Inflammatory macrophage treated with lipopolysaccharide for 1 hour (primary cell): ENCODE results near the gene OR4D10.
"Not testable (repeated sequence)": the region's sequence is repeated elsewhere in the genome, so short reads cannot be mapped to it uniquely, and the experiment has no call there.

Experiments
- DNase-seq, 2 donors: peaks; one replicate each; pipeline ENCODE4 v3.0.0-alpha.2; 2020 to 2022

OR4D10 gene

GRCh38 chr11:59473015-59473414 is at the start of gene OR4D10:
Gene OR4D10, plus strand, starts transcription at chr11:59473315. Its CDS starts 4,115 bp downstream, at chr11:59477430.
- no peak for DNase-seq

DNA sequence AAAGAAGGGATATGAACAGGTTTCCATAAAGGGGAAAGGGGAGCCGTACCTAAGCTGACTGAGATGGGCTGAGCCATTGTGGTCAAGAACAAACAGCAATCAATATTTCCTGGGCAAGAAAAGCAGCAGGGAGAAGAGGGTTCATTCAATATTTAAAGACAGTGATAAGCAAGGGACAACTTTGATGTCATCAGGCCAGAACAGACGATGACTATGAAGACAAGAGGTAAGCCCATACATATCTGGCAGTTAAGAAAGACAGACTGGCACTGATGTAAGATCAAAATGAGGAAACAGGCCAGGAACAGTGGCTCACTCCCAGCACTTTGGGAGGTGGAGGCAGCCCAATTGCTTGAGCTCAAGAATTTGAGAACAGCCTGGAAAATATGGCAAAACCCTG is 49.3 kb upstream of the OR4D10 start:
- DNase-seq: peak; percentile 6 to 19

GRCh38 chr11:59425131-59425530 is 48.0 kb upstream of the OR4D10 start:
- DNase-seq: no peak

DNA sequence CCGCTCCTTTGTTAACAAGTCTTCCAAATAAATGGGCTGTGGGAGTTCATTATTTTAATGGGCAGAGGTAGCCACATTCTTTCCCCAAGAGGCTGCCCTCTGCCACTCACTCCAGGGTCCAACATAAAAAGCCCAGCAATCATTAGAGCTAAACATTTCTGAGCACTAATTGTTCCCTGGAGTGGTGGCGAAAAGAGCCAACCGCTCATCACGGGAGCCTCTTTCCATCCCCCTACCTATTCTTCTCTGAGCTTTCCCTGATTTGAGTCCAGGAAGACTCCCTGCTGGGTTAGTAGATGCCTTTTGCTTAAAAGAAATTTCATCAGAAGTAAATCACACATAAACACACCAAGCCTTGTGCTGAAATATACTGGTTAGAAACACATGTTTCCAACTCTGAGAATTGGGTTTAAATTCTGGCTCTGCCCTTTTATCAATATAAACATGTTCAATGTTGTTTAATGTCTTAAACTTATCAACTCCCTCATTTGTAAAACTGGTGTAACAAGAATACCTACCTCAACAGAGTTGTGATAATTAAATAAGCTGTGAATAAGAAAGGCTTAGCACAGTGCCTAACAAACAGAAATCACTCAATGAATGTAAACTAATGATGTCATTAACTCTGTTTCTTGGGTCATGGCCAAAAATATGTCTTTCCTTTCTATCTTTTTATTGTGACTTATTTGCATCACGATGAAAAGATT is 46.6 kb upstream of the OR4D10 start, which contains the start of gene OR5A2:
TSS of gene OR5A2 (minus strand) at position 53 of the 707 bp plus-strand sequence. CDS start 3,460 bp downstream, outside the sequence.
- DNase-seq: no peak

DNA sequence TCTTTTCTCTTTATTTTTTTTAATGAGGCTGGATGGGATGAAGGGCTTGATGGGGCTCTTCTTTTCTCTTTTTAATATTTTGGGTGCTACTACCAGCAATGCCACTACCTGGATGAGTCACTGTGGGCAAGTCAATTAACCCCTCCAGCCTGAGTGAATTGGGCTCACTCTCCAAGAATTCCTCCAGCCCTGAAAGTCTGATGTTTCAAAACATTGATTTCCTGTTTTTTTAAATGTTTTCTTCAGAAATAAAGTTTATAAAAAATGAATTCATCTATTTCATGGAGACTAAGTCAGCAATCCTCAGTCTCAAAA is 46.1 kb upstream of the OR4D10 start:
- DNase-seq: no peak

DNA sequence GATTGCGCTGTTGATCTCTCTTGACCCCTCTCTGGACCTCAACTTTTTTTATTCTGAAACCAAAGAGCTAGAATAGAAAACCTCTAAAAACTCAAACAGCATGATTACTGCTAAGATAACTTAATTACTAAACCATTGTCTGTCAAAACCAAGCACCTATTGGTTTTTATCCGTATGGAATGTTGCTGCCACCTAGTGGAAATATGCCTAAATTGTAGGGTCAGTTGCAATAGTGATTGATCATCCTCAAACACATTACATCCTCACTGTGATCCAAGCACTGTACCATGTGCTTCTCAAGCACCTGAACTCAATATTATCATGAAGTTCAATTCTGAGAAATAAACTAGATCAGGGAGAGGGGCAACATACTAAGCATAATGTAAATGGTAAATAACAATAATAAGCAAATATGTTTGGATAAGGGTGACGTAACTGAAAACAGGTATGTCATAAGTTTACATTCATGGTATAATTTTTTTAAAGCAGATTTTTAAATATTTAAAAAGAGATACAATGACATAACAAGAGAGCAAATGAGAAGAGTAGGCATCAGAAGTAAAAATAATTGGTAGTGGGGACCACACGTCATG is 43.1 kb upstream of the OR4D10 start:
- DNase-seq: peak; percentile 57 to 94

- no peak for DNase-seq
Measured at GRCh38 chr11:59436169-59436568, 36.9 kb upstream of the OR4D10 start, which contains the start of gene OR5A1. Gene OR5A1, plus strand, starts transcription at chr11:59436469. Its CDS starts 6,700 bp downstream, at chr11:59443169.

DNA sequence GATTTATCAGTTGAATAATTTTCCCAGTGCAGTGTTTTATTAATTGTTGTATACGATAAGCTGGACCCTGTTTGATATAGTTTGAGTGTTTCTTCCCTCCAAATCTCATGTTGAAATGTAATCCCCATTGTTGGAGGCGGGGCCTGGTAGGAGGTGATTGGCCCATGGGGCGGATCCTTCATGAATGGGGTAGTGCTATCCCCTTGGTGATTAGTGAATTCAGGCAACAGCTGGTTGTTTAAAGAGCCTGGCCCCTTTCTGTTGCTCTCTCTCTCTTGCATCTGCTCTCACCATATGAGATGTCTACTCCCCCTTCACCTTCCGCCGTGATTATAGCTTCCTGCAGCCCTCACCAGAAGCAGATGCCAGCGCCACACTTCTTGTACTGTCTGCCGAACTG is 35.3 kb upstream of the OR4D10 start:
- no peak for DNase-seq

- not testable (repeated sequence) for DNase-seq
Measured at GRCh38 chr11:59445624-59446023, 27.5 kb upstream of the OR4D10 start.

GRCh38 chr11:59448484-59448883 is 24.6 kb upstream of the OR4D10 start:
- no peak for DNase-seq

GRCh38 chr11:59456661-59457060 is 16.5 kb upstream of the OR4D10 start, which contains the start of gene OR4D6:
Gene OR4D6, plus strand, starts transcription at chr11:59456961. Its CDS starts 0 bp downstream, at chr11:59456961.
- no peak for DNase-seq

- no peak for DNase-seq
Measured at GRCh38 chr11:59459916-59460315, 13.2 kb upstream of the OR4D10 start.

DNA sequence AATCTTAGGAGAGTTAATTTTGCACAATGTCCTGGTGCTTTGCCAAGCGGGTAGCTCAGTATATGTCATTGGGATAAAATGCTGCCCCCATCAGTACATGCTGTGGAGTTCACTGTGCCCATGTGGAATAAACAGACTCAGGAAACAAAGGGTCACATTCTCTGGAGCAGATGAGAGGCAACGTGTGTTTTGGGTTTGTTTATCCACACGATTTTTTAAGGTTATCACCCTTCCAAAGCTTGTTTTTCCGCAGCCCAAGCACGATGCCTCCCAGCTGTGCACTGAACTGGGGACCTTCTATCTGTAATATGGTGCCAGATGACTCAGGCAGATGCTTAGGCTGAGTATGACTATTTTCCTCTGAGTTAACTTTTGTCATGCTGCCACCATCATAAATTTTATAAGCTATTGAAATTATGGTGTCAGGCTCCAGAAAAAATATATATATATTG is 9.9 kb upstream of the OR4D10 start:
- no peak for DNase-seq

DNA sequence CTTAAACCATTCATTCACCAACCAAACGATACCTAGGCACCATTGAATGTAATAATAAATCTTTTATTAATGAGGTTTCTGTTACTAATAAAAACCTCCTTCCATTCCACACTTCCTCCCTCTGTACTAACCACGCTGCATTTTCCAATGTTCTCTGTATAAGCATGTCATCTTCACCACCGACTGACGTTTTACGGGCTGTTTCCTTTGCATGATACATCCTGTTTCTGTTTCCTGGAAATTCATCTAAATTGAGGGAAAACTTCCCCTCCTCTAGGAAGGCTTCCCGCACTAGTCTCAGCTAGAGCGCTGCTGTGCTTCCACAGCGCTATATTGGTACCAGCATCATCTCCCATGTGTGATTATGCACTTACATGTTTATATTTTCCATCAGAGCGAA is 2.1 kb downstream of the OR4D10 start:
- no peak for DNase-seq

GRCh38 chr11:59479906-59480305 is 6.8 kb downstream of the OR4D10 start:
- peak; percentile 51 to 59 for DNase-seq

DNA sequence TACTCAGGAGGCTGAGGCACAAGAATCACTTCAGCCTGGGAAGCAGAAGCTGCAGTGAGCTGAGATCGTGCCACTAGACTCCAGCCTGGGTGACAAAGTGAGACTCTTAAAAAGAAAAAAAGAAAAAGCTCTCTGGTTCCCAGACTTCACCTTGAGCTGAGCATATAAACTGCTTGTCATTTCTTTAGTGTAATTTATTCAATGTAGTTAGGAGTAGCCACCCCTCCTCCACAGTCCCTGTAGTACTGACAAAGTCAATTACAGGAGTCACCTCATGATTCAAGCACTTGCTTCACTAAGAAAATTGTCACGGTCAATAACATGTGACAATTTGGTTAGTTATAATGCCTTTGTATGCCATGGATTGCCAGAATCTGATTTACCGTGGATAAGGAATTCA is 7.2 kb downstream of the OR4D10 start:
- DNase-seq: no peak

- no peak for DNase-seq
Measured at GRCh38 chr11:59501931-59502330, 28.8 kb downstream of the OR4D10 start.

- DNase-seq: no peak
Measured at GRCh38 chr11:59503276-59503675, 30.2 kb downstream of the OR4D10 start, which contains the start of gene OR4D11. Gene OR4D11, plus strand, starts transcription at chr11:59503576. Its CDS starts 0 bp downstream, at chr11:59503576.

DNA sequence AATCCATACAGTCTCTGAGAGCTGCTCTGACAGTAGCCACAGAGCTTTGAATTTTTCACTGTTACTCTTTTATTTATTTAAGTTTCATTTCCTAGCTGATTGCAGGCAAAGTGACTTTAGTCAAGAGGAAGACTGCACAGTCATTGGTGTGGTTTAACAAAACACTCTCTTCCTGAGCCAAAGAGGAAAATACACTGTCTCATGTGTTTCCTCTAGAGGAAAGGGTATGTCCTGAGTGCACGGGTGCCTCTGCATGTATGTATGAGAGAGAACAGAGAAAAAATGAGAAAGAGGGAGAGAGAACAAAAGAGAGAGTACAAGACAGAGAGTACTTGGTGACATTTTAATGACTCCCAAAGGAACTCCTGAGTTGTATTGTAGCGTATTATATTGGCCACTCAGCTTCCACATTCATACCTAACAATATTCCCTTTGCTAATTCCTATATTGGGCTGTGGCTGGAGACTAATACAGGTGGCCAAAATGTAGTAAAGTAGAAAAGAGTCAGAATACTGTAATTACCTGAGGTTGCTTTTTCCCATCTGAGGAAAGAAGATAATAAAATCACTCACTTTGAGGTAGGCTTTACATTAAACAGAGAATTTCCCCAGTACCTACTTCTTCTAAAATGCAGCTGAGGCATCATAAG is 38.0 kb downstream of the OR4D10 start, which contains the start of gene OR4D9:
TSS of gene OR4D9 (plus strand) at position 599 of the 649 bp plus-strand sequence. CDS start 3,374 bp downstream, outside the sequence.
- DNase-seq: peak; percentile 47 to 54

DNA sequence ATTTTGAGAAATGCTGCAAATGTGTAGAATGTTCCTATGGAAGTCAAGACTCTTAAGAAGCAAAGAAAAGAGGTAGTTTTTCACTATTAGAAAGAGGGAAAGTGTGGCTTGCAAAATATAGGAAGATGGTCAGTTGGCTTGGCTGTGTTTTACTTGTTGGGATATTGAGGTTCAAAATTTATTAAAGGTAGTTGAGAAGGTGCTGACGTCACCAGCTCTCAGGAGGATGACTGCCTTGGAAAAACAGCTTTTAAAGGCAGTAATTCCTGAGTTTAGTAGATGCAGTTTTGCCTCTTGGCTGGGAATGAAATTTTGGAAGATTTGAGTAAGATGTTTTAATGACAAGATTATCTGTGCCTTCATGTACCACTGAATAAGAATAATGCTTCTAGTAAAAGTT is 38.6 kb downstream of the OR4D10 start:
- DNase-seq: no peak

GRCh38 chr11:59520139-59520538 is 47.0 kb downstream of the OR4D10 start:
- DNase-seq: not testable (repeated sequence)

- DNase-seq: no peak
Measured at GRCh38 chr11:59520741-59521140, 47.6 kb downstream of the OR4D10 start.

DNA sequence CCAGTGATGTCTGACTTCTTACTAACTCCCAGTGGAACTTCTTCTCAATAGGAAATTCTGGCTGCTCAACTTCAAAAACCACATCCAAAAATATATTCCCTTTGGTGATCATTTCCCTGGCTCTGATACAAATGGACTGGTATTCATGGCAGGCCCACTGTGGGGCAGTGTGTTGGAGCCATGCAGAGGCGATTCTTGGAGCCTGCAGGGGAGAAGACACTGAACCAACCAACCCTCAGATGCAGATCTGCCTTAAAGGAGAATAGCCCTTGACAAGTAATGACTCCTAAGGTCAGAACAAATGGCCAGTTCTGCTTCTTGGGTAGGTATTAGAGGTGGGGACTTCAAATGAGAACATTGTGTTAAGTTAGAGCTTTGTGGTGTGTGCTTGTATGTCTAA is 50.4 kb downstream of the OR4D10 start:
- no peak for DNase-seq

DNA sequence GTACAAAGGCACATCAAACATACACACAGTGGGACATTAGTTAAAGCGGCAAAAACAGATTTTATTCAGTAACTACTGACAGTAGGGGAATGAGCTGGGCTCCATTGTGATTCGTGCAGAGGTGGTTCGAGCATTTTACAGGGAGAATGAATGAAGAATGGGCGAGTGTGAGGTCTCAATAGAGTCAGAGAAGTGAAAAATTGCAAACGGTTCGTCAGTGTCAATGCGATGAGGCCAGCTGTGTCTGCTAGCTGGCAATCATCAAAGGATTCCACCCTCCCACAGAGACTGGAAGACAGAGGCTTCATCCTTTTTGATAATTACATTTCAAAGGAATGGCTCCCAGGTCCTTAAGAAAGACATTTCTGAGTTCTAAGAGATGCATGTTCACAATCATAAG is 55.6 kb downstream of the OR4D10 start:
- DNase-seq: no peak
